ENCODE measurements around the gene CARD9. TPM values are rescaled to one million over a fixed set of nuclear protein-coding genes. Genes with fewer than 3 reads are reported as not detected.
"Not testable (repeated sequence)": the region's sequence is repeated elsewhere in the genome, so short reads cannot be mapped to it uniquely, and the experiment has no call there.

CARD9 gene
- total RNA-seq, 1 experiment from 2014 or later = 5.6 TPM

GRCh38 chr9:136352682-136353081 lies 20.8 kb downstream of the CARD9 start:
- Histone ChIP-seq H2AK5ac (ENCODE audit: insufficient read length, low read length) (no peak overlapping the region), H3K9me3 (ENCODE audit: control insufficient read depth, low read depth, low read length) (no peaks in the 10 kb centered on the region), H3K4me1 (ENCODE audit: insufficient read depth, low read length) (no peaks in the 10 kb centered on the region), H3K14ac (ENCODE audit: insufficient read depth, low read length) (no peak overlapping the region), H3K4ac (ENCODE audit: low read depth, low read length) (no peak overlapping the region), H3K23me2 (ENCODE audit: insufficient read length, low read depth, low read length, poor library complexity, severe bottlenecking) (no peaks in the 10 kb centered on the region), H2BK15ac (ENCODE audit: low read depth, low read length) (no peak overlapping the region), H3K79me2 (ENCODE audit: insufficient read depth, low read length) (no peaks in the 10 kb centered on the region), H3K18ac (ENCODE audit: insufficient read length, low read depth, low read length) (no peak overlapping the region), H3K27ac (ENCODE audit: insufficient read length, low read depth, low read length) (no peak overlapping the region), H3K9ac (ENCODE audit: extremely low read depth, insufficient read length, low read length) (no peak overlapping the region), H2BK20ac (ENCODE audit: low read depth, low read length, poor library complexity, severe bottlenecking) (no peak overlapping the region), H3T11ph (ENCODE audit: low read length) (no peak overlapping the region), H2AFZ (ENCODE audit: low read length) (no peak overlapping the region), H2BK120ac (ENCODE audit: low read depth, low read length, poor library complexity, severe bottlenecking) (no peak overlapping the region), H4K8ac (replicated peaks; ENCODE audit: insufficient read length, low read depth, low read length) (no peak overlapping the region), H3K56ac (ENCODE audit: insufficient read length, low read depth, low read length) (no peak overlapping the region), H2BK12ac (ENCODE audit: insufficient read length, low read depth, low read length) (no peak overlapping the region), H3K4me2 (ENCODE audit: insufficient read depth, insufficient read length, low read length) (no peak overlapping the region), H3K23ac (ENCODE audit: insufficient read length, low read depth, low read length) (no peak overlapping the region), H4K91ac (ENCODE audit: insufficient read length, low read depth, low read length) (no peak overlapping the region), H2BK5ac (ENCODE audit: insufficient read length, low read length) (no peak overlapping the region), H3K27me3 (ENCODE audit: insufficient read depth, low read length) (no peaks in the 10 kb centered on the region), H4K5ac (ENCODE audit: insufficient read length, low read depth, low read length) (no peak overlapping the region), H4K20me1 (ENCODE audit: control insufficient read depth, insufficient read depth, insufficient read length) (no peaks in the 10 kb centered on the region), H3K79me1 (ENCODE audit: insufficient read depth, low read depth, low read length, poor library complexity, severe bottlenecking) (no peaks in the 10 kb centered on the region)
- DNase-seq = no peak
- no peaks in the 10 kb centered on the region; a peak in 1 of 4 replicates for H3K4me1 Mint-ChIP-seq
- no peak overlapping the region for H3K4me3 Mint-ChIP-seq
- H3K9me3 Mint-ChIP-seq = no peaks in the 10 kb centered on the region
- TF ChIP-seq CTCF (conservative IDR thresholded peaks at IDR 0.05) = no peak
- H3K27ac Mint-ChIP-seq = no peak overlapping the region; a peak in 1 of 7 replicates
- WGBS (ENCODE audit: extremely low coverage, insufficient read length, low lambda C conversion rate) = no CpG with 5 or more reads among the region's 16 CpGs
- H3K36me3 Mint-ChIP-seq (ENCODE audit: insufficient read depth in 1 of 3, low read depth in 3 of 3) = peaks cover 0 to 3% (median 0%) of the 10 kb centered on the region in 3 experiments; a peak in 1 of 7 replicates
- no peaks in the 10 kb centered on the region for H3K27me3 Mint-ChIP-seq (ENCODE audit: low read depth)

DNA sequence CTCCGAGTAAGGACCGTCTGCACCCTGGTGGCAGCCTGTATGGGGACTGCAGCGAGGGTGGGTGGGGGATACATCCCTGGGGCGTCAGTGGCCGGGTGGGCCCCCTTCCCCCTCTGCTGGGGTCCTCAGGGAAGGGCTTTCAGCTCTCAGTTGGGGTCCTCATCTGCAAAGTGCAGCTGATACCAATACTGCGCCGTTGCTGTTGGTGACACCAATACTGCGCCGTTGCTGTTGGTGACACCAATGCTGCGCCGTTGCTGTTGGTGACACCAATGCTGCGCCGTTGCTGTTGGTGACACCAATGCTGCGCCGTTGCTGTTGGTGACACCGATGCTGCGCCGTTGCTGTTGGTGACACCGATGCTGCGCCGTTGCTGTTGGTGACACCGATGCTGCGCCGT lies 21.6 kb downstream of the CARD9 start:
- H3K79me2 ChIP-seq (ENCODE audit: insufficient read depth, low read length); H4K91ac ChIP-seq (ENCODE audit: insufficient read length, low read depth, low read length): not testable (repeated sequence)

More for the DNA sequence above, 21.6 kb downstream of the CARD9 start:
- H3K23me2 ChIP-seq (ENCODE audit: insufficient read length, low read depth, low read length, poor library complexity, severe bottlenecking); H2BK120ac ChIP-seq (ENCODE audit: low read depth, low read length, poor library complexity, severe bottlenecking); H3K14ac ChIP-seq (ENCODE audit: insufficient read depth, low read length); H2BK15ac ChIP-seq (ENCODE audit: low read depth, low read length); H3K27ac ChIP-seq (ENCODE audit: insufficient read length, low read depth, low read length); H2AK5ac ChIP-seq (ENCODE audit: insufficient read length, low read length); H3K4ac ChIP-seq (ENCODE audit: low read depth, low read length); H3T11ph ChIP-seq (ENCODE audit: low read length); H4K8ac ChIP-seq (replicated peaks; ENCODE audit: insufficient read length, low read depth, low read length); H3K4me1 Mint-ChIP-seq; H3K56ac ChIP-seq (ENCODE audit: insufficient read length, low read depth, low read length); H3K9me3 Mint-ChIP-seq; H3K27ac Mint-ChIP-seq; DNase-seq; H3K9me3 ChIP-seq (ENCODE audit: control insufficient read depth, low read depth, low read length); H2BK20ac ChIP-seq (ENCODE audit: low read depth, low read length, poor library complexity, severe bottlenecking); H2BK12ac ChIP-seq (ENCODE audit: insufficient read length, low read depth, low read length); H3K27me3 ChIP-seq (ENCODE audit: insufficient read depth, low read length); H3K9ac ChIP-seq (ENCODE audit: extremely low read depth, insufficient read length, low read length); H2BK5ac ChIP-seq (ENCODE audit: insufficient read length, low read length); H3K4me2 ChIP-seq (ENCODE audit: insufficient read depth, insufficient read length, low read length); H3K23ac ChIP-seq (ENCODE audit: insufficient read length, low read depth, low read length); H4K20me1 ChIP-seq (ENCODE audit: control insufficient read depth, insufficient read depth, insufficient read length); H4K5ac ChIP-seq (ENCODE audit: insufficient read length, low read depth, low read length); H3K36me3 Mint-ChIP-seq (ENCODE audit: insufficient read depth in 1 of 3, low read depth in 3 of 3); H3K27me3 Mint-ChIP-seq (ENCODE audit: low read depth); H3K18ac ChIP-seq (ENCODE audit: insufficient read length, low read depth, low read length); H3K79me1 ChIP-seq (ENCODE audit: insufficient read depth, low read depth, low read length, poor library complexity, severe bottlenecking); H2AFZ ChIP-seq (ENCODE audit: low read length); H3K4me3 Mint-ChIP-seq; H3K4me1 ChIP-seq (ENCODE audit: insufficient read depth, low read length): not testable (repeated sequence)
- WGBS (ENCODE audit: extremely low coverage, insufficient read length, low lambda C conversion rate) = no CpG with 5 or more reads among the region's 24 CpGs

Data from H9 (cell line).